Right atrium auricular region (tissue), 2 donors: ENCODE results near the gene FHL2. TPM values are rescaled to one million over a fixed set of nuclear protein-coding genes. Genes with fewer than 3 reads are reported as not detected.

Experiments
- DNase-seq: peaks from one replicate; pipeline ENCODE4 v3.0.0-alpha.2; 2019; ENCODE audit warnings: low spot score
- H3K27ac ChIP-seq, 2 donors: fragments of 200-600 bp; sonication (generic); 1 replicate in 1 of 2; 2 replicates in 1 of 2; pipeline ENCODE4 v1.5.1; 2016 to 2019
- H3K27me3 ChIP-seq, 2 donors: fragments of 200-600 bp; sonication (generic); one replicate each; pipeline versions ENCODE4 v1.5.1 to v1.6.0; 2017 to 2019
- H3K36me3 ChIP-seq: fragments of 200-600 bp; sonication (generic); one replicate; pipeline ENCODE4 v1.5.1; 2016
- H3K4me1 ChIP-seq, 2 donors: fragments of 200-600 bp; sonication (generic); one replicate each; pipeline versions ENCODE4 v1.5.1 to v1.6.0; 2017 to 2019
- H3K4me3 ChIP-seq, 2 donors: fragments of 200-600 bp; sonication (generic); 1 replicate in 1 of 2; 2 replicates in 1 of 2; pipeline ENCODE4 v1.5.1; 2017 to 2019; ENCODE audit warnings: mild to moderate bottlenecking in 1 of 2, moderate library complexity in 1 of 2
- H3K9me3 ChIP-seq, 2 donors: fragments of 200-600 bp; sonication (generic); one replicate each; pipeline ENCODE4 v1.5.1; 2019
- total RNA-seq, 2 donors: library from RNA; depleted of rRNA; stranded (reverse); fragments of >200 nt; gene quantifications; one replicate each; pipeline ENCODE4 v1.1.0, GENCODE V29; 2016
- TF ChIP-seq, protein P1 (sequence below), 2 donors: fragments of 200-600 bp; sonication (generic); IDR thresholded peaks; one replicate each; pipeline ENCODE4 v1.5.1; 2019; ENCODE audit warnings: antibody characterized with exemption in 2 of 2

FHL2 gene
- total RNA-seq, 2 donors from 2014 or later, result 141 to 356 TPM

DNA sequence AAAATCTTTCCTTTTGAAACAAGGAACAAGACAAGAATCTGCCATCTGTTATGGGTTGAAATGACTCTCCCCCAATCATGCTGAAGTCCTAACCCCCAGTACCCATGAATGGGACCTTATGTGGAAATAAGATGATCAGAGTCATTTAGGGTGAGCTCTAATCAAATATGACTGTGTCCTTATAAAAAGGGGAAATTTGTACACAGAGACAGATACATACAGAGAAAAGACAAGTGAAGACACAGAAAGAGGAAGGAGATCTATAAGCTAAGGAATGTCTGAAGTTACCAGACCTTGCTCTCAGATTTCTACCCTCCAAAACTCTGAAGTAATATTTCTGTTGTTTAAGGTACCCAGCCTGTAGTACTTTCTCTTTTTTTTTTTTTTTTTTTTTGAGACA lies 85.0 kb downstream of the FHL2 start:
- Histone ChIP-seq H3K36me3 (no peaks in the 10 kb centered on the region), H3K27ac (no peak overlapping the region), H3K4me3 (no peak overlapping the region), H3K9me3 (no peaks in the 10 kb centered on the region), H3K27me3 (no peaks in the 10 kb centered on the region), H3K4me1 (no peaks in the 10 kb centered on the region)
- DNase-seq, result no peak
- TF ChIP-seq, protein P1, sequence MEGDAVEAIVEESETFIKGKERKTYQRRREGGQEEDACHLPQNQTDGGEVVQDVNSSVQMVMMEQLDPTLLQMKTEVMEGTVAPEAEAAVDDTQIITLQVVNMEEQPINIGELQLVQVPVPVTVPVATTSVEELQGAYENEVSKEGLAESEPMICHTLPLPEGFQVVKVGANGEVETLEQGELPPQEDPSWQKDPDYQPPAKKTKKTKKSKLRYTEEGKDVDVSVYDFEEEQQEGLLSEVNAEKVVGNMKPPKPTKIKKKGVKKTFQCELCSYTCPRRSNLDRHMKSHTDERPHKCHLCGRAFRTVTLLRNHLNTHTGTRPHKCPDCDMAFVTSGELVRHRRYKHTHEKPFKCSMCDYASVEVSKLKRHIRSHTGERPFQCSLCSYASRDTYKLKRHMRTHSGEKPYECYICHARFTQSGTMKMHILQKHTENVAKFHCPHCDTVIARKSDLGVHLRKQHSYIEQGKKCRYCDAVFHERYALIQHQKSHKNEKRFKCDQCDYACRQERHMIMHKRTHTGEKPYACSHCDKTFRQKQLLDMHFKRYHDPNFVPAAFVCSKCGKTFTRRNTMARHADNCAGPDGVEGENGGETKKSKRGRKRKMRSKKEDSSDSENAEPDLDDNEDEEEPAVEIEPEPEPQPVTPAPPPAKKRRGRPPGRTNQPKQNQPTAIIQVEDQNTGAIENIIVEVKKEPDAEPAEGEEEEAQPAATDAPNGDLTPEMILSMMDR (IDR thresholded peaks at IDR 0.05), result no peak

Other genes with a start within 250 kb of the FHL2 start
- gene GPR45, start 157.3 kb downstream of the FHL2 start, total RNA-seq, result not detected
- 10 to 100 TPM; 13.3 to 15.8 TPM for gene TGFBRAP1, start 69.3 kb downstream of the FHL2 start, total RNA-seq
- 10 to 100 TPM; 15.5 to 18.0 TPM for gene C2orf49, start 61.5 kb downstream of the FHL2 start, total RNA-seq